ENCODE results near the gene FBXL7. TPM values are rescaled to one million over a fixed set of nuclear protein-coding genes. Genes with fewer than 3 reads are reported as not detected.

Gene FBXL7
- total and polyA plus RNA-seq, 2 experiments from 2014 or later, result 4.5 to 15.2 TPM

GRCh38 chr5:15598294-15598902 is 98.4 kb downstream of the FBXL7 start:
- Mint-ChIP-seq H3K4me1 (peaks cover 35% of the 10 kb centered on the region), H3K9me3 (no peaks in the 10 kb centered on the region), H3K4me3 (no peak overlapping the region), H3K27me3 (ENCODE audit: insufficient read depth, low read depth, poor library complexity) (peaks cover 2% of the 10 kb centered on the region), H3K27ac (no peak overlapping the region), H3K36me3 (ENCODE audit: low read depth) (peaks cover 5% of the 10 kb centered on the region; the same call in 2 of the 3 replicates)
- TF ChIP-seq EZH2phosphoT487 (IDR thresholded peaks at IDR 0.05; ENCODE audit: unreplicated experiment) (no peak), ZNF462 (CRISPR knock-in tag; IDR thresholded peaks at IDR 0.05) (no peak), JUNB (IDR thresholded peaks at IDR 0.05; ENCODE audit: unreplicated experiment) (no peak), CTCF (conservative IDR thresholded peaks at IDR 0.05; ENCODE audit: low read depth in 2 of 2) (peak; percentile 73 to 83)
- Histone ChIP-seq H4K20me1 (replicated peaks; ENCODE audit: insufficient read depth) (no peaks in the 10 kb centered on the region), H3K79me2 (replicated peaks; ENCODE audit: insufficient read depth) (peaks cover 31% of the 10 kb centered on the region), H3K9me2 (ENCODE audit: insufficient read depth) (0 out of 2 replicates have a peak, but pooled peaks cover 3% of the 10 kb centered on the region), H3K4me3 (no peak overlapping the region), H3F3A (replicated peaks; ENCODE audit: low read depth) (no peaks in the 10 kb centered on the region), H2AFZ (no peak overlapping the region), H3K27me3 (ENCODE audit: insufficient read depth) (no peaks in the 10 kb centered on the region), H3K4me1 (ENCODE audit: insufficient read depth) (peaks cover 44% of the 10 kb centered on the region), H3K4me2 (no peak overlapping the region), H3K27ac (ENCODE audit: low read depth) (no peak overlapping the region), H3K36me3 (ENCODE audit: insufficient read depth) (no peaks in the 10 kb centered on the region)
- DNase-seq (ENCODE audit: low spot score) (peak; percentile 82), ATAC-seq (peak; percentile 27)
